MM.1S (cell line): Measurements from ENCODE around the gene DZIP1L.

ENCODE experiments used
- DNase-seq: peaks from one replicate; pipeline ENCODE4 v3.0.0-alpha.2; 2015
- H2AFZ ChIP-seq: fragments of 300-600 bp; sonication (generic); 2 replicates; pipeline ENCODE4 v1.6.0; 2016; ENCODE audit warnings: antibody characterized with exemption, low read length
- H3F3A ChIP-seq: fragments of 300-600 bp; sonication (generic); 2 replicates; pipeline ENCODE4 v1.6.1; 2016; ENCODE audit warnings: mild to moderate bottlenecking, antibody characterized with exemption, low read length, moderate library complexity, mixed read lengths; ENCODE audit not compliant: insufficient read depth
- H3K27ac ChIP-seq: fragments of 300-600 bp; sonication (generic); 2 replicates; pipeline ENCODE4 v1.5.1; 2016; ENCODE audit warnings: mild to moderate bottlenecking, low read length
- H3K27me3 ChIP-seq: fragments of 300-600 bp; sonication (generic); replicated peaks from 2 replicates; pipeline ENCODE4 v1.6.0; 2016; ENCODE audit warnings: low read length; ENCODE audit not compliant: insufficient read depth
- H3K36me3 ChIP-seq: fragments of 300-600 bp; sonication (generic); replicated peaks from 2 replicates; pipeline ENCODE4 v1.6.1; 2016; ENCODE audit warnings: mild to moderate bottlenecking, low read length, mixed read lengths; ENCODE audit not compliant: insufficient read depth
- H3K4me1 ChIP-seq: fragments of 300-600 bp; sonication (generic); 2 replicates; pipeline ENCODE4 v1.6.1; 2016; ENCODE audit warnings: low read length, mixed read lengths
- H3K4me2 ChIP-seq: fragments of 300-600 bp; sonication (generic); 2 replicates; pipeline ENCODE4 v1.6.0; 2016; ENCODE audit warnings: low read depth, low read length
- H3K4me3 ChIP-seq: fragments of 300-600 bp; sonication (generic); 2 replicates; pipeline ENCODE4 v1.5.1; 2016; ENCODE audit warnings: low read length, mixed read lengths
- H3K79me2 ChIP-seq: fragments of 300-600 bp; sonication (generic); 2 replicates; pipeline ENCODE4 v1.6.1; 2016; ENCODE audit warnings: mixed run types, low read length, mixed read lengths
- H3K9ac ChIP-seq: fragments of 300-600 bp; sonication (generic); 2 replicates; pipeline ENCODE4 v1.6.1; 2016; ENCODE audit warnings: low read length, mixed read lengths
- H3K9me2 ChIP-seq: fragments of 300-600 bp; sonication (generic); replicated peaks from 2 replicates; pipeline ENCODE4 v1.6.1; 2016; ENCODE audit warnings: mild to moderate bottlenecking, low read length, mixed read lengths; ENCODE audit not compliant: insufficient read depth
- H3K9me3 ChIP-seq: fragments of 300-600 bp; sonication (generic); replicated peaks from 2 replicates; pipeline ENCODE4 v1.6.1; 2016; ENCODE audit warnings: mild to moderate bottlenecking, low read length, mixed read lengths; ENCODE audit not compliant: insufficient read depth
- H4K20me1 ChIP-seq: fragments of 300-600 bp; sonication (generic); 2 replicates; pipeline ENCODE4 v1.6.1; 2016; ENCODE audit warnings: mild to moderate bottlenecking, low read length, moderate library complexity, mixed read lengths; ENCODE audit not compliant: insufficient read depth
- EZH2 ChIP-seq: fragments of 300-600 bp; sonication (generic); optimal IDR thresholded peaks from 2 replicates; pipeline ENCODE3; 2017; ENCODE audit warnings: low read depth, mild to moderate bottlenecking, antibody characterized with exemption, low read length, mixed read lengths
- EZH2phosphoT487 ChIP-seq: fragments of 300-600 bp; sonication (generic); IDR thresholded peaks from 2 replicates; pipeline ENCODE4 v1.6.1; 2018; ENCODE audit warnings: antibody characterized with exemption, low read length
- TF ChIP-seq, protein P1 (sequence below): fragments of 300-600 bp; sonication (generic); IDR thresholded peaks from 2 replicates; pipeline ENCODE4 v1.5.1; 2016; ENCODE audit warnings: antibody characterized with exemption, low read length, mixed read lengths

Gene DZIP1L

DNA sequence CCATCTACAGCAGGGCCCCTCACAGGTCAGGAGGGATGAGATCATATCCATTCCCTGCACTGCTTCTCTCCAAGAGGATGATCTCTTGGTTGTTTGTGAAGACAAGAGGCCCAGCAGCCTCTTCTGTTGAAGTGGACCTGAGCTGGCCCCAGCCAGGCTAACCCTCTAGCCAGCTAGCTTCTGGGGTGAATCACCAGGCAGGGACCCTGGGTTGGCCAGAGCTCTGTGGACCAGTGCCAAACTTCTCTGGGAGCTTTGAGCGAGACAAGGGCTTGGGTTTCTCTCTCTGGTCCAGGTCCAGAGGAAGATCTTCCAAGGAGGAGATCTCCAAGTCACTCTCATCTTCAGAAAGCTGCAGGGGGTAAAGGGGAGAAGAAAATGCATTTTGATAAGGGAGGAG, 52.8 kb downstream of the DZIP1L start:
- Histone ChIP-seq H3K9me2 (no peaks in the 10 kb centered on the region), H3K4me2 (no peak overlapping the region), H4K20me1 (no peaks in the 10 kb centered on the region), H3K4me1 (no peaks in the 10 kb centered on the region), H3K4me3 (no peak overlapping the region), H3K9me3 (no peaks in the 10 kb centered on the region), H3K27ac (no peak overlapping the region), H3K36me3 (no peaks in the 10 kb centered on the region), H3F3A (no peaks in the 10 kb centered on the region), H3K79me2 (no peaks in the 10 kb centered on the region), H3K9ac (no peak overlapping the region), H3K27me3 (no peaks in the 10 kb centered on the region), H2AFZ (no peak overlapping the region)
- DNase-seq: no peak
- TF ChIP-seq, protein P1, sequence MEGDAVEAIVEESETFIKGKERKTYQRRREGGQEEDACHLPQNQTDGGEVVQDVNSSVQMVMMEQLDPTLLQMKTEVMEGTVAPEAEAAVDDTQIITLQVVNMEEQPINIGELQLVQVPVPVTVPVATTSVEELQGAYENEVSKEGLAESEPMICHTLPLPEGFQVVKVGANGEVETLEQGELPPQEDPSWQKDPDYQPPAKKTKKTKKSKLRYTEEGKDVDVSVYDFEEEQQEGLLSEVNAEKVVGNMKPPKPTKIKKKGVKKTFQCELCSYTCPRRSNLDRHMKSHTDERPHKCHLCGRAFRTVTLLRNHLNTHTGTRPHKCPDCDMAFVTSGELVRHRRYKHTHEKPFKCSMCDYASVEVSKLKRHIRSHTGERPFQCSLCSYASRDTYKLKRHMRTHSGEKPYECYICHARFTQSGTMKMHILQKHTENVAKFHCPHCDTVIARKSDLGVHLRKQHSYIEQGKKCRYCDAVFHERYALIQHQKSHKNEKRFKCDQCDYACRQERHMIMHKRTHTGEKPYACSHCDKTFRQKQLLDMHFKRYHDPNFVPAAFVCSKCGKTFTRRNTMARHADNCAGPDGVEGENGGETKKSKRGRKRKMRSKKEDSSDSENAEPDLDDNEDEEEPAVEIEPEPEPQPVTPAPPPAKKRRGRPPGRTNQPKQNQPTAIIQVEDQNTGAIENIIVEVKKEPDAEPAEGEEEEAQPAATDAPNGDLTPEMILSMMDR: no peak
- no peak for TF ChIP-seq EZH2phosphoT487
- TF ChIP-seq EZH2: no peak

DNA sequence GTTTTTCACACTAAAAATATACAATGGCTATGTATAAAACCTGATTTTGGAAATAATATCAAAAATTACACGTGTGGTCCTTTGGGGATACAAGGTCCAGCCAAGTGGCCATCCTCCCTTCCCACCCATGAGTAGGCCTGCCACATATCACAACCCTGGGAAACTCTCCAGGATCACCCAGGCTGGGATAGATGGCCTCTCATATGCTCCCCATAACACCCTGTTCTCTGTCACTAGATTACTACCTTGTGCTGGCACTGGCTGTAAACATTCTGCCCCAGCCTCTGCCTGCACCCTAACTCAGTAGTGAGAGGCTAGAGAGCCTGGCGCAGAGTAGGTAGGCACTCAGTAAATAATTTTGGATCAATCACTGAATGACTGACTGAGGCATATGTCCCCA, 53.4 kb downstream of the DZIP1L start:
- Histone ChIP-seq H3K36me3 (no peaks in the 10 kb centered on the region), H3K9me3 (no peaks in the 10 kb centered on the region), H3K9me2 (no peaks in the 10 kb centered on the region), H3K9ac (no peak overlapping the region), H3K27me3 (no peaks in the 10 kb centered on the region), H3K4me2 (no peak overlapping the region), H3F3A (no peaks in the 10 kb centered on the region), H3K79me2 (no peaks in the 10 kb centered on the region), H2AFZ (no peak overlapping the region), H3K27ac (no peak overlapping the region), H4K20me1 (no peaks in the 10 kb centered on the region), H3K4me3 (no peak overlapping the region), H3K4me1 (no peaks in the 10 kb centered on the region)
- DNase-seq: no peak
- TF ChIP-seq EZH2 (no peak), EZH2phosphoT487 (no peak)
- TF ChIP-seq, protein P1: no peak

DNA sequence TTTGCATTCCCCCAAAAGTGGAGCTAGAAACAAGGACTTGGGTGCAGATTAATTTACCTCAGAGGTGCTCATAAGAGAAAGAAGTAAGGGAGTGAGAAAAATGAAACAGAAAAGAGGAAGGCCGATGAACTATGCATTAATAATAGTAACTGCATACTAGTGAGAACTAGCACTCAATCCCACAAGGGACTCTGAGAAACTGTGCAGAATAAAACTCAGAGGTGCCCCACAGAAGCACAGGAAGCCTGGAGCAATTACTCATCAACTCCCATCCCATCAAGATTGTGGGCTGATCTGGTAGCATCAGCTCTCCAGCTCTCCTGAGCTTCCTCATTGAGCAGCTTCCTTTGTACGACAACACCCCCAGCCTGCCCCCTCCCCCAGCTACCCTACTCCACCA, 54.6 kb downstream of the DZIP1L start:
- TF ChIP-seq, protein P1: no peak
- TF ChIP-seq EZH2 (no peak), EZH2phosphoT487 (no peak)
- no peaks in the 10 kb centered on the region for H3K9me2 ChIP-seq
- no peak for DNase-seq

DNA sequence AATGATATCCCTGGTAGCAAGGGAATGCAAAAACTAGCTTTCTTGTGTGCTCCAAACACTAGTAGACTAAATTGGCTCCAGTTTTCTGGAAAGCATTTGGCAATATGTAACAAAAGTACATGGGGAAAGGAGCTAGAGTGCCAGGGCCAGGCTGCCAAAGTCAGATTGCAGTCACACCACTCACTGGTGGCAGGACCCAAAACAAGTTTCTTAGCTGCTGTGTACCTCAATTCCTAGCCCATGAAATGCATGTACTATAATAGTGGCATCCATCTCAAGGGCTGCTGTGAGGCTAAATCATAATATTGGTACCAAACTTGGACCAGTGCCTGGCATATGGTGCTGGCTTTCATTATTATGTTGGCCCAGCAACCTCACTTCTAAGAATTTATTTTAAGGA, 56.1 kb downstream of the DZIP1L start:
- Histone ChIP-seq H3K79me2 (no peaks in the 10 kb centered on the region), H3K27me3 (no peaks in the 10 kb centered on the region), H3K4me2 (no peak overlapping the region), H3K9ac (no peak overlapping the region), H3K4me3 (no peak overlapping the region), H3K9me3 (no peaks in the 10 kb centered on the region), H4K20me1 (no peaks in the 10 kb centered on the region), H3K4me1 (no peaks in the 10 kb centered on the region), H3F3A (no peaks in the 10 kb centered on the region), H3K9me2 (no peaks in the 10 kb centered on the region), H3K27ac (no peak overlapping the region), H3K36me3 (no peaks in the 10 kb centered on the region), H2AFZ (no peak overlapping the region)
- DNase-seq: no peak
- no peak for TF ChIP-seq EZH2phosphoT487
- TF ChIP-seq EZH2: no peak
- TF ChIP-seq, protein P1: no peak

More for the DNA sequence above, 54.6 kb downstream of the DZIP1L start:
- Histone ChIP-seq H3K9ac (no peak overlapping the region), H3K27ac (no peak overlapping the region), H3F3A (no peaks in the 10 kb centered on the region), H3K4me2 (no peak overlapping the region), H2AFZ (no peak overlapping the region), H3K27me3 (no peaks in the 10 kb centered on the region), H3K79me2 (no peaks in the 10 kb centered on the region), H3K9me3 (no peaks in the 10 kb centered on the region), H4K20me1 (no peaks in the 10 kb centered on the region), H3K4me1 (no peaks in the 10 kb centered on the region), H3K4me3 (no peak overlapping the region), H3K36me3 (no peaks in the 10 kb centered on the region)
